ENCODE measurements around the gene PLEKHG7.
"Not testable (repeated sequence)": the region's sequence is repeated elsewhere in the genome, so short reads cannot be mapped to it uniquely, and the experiment has no call there.

The PLEKHG7 gene

DNA sequence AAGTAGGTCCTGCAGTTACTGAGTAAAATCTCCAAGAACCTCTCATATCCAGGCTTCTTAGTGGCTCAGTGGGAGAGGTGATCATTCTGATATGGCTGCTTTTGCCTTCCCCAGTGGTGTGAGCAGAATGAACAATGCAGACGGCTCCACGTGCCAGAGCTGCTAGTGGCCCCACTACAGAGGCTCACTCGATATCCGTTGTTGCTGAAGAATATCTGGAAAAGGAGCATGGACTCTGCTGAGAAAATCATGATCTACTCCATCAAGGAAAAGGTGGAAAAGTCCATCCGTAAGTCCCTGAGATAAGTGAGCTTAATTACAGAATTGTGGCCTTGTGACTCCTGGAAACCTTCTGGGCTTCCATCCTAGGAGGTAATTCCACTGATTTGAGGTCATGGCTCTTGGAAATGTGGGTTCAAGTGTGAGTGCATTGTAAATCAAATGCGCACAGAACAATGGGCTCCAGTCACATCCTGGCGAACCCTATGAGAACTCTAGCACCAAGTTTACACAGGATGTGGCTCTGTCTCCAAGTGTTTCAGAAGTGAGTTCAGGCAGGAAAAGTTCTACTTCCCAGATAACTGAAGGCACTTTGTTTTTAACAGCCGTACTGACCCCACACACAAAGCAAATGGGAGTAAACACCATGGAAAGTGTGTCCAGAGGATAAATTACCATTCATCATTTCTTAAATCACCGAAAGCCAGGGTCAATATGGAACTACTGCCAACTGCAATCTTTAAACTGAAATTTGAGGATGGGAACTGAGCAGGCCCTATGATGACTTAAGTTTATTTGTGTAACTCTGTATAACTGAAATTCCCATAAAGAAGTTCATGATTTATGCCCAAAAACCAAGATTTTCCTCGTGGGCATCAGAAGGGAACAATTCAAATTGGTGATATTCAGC, 51.4 kb downstream of the PLEKHG7 start:
- DNase-seq, result no peak

DNA sequence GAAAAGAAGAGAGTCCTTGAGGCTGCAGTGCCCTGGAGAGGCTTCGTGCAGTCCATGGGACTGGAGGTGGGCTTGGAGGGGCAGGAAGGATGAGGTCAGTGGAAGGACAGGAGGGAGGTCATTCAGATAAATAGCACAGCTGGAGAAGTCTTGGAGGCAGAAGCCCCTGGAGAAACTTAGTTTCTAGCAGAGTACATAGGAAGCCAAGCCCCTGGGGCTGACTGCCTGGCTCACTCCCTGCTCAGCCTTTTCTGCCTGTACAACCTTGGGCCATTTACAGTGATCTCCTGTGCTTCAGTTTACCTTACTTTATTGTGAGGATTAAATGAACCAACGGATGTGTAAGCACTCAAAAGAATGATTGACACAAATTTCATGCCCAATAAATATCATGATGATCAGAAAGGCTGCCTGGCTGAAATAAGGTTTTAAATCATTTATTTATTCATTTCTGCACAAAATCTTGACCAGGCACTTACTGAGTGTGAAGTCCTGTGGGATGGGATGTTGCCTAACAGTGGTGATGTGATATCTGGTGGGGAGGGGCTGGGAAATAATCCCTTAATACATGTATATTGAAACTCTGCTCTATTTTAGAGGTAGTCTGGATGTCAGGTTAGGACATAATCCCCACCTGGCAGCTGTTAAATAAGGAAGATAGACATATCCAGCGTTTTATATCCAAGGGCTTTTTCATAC, 54.3 kb downstream of the PLEKHG7 start:
- DNase-seq, result no peak

DNA sequence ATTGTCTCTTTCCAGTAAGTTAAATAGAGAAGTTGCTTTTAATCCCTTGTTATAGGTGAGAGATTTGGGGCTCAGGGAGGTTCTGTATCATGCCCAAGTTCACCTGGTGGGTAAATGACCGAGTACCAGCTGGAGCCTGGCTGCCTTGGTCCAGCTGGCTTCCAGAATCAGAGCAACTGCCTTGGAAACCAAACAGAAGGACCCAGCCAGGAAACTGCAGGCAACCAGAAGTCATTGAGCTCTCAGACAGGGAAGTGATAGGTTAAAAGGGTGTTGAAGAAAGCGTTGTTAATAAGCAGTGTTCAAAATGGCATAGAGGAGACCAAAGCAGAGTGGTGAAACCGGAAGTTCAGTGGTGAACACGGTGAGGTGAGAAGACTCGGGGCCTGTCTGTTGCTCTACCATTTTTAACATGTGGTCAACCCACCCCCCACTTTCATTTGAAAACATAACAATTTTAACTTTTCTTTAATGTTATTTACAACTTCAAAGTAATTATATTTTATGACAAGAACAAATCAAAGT, 54.9 kb downstream of the PLEKHG7 start:
- DNase-seq, result no peak

DNA sequence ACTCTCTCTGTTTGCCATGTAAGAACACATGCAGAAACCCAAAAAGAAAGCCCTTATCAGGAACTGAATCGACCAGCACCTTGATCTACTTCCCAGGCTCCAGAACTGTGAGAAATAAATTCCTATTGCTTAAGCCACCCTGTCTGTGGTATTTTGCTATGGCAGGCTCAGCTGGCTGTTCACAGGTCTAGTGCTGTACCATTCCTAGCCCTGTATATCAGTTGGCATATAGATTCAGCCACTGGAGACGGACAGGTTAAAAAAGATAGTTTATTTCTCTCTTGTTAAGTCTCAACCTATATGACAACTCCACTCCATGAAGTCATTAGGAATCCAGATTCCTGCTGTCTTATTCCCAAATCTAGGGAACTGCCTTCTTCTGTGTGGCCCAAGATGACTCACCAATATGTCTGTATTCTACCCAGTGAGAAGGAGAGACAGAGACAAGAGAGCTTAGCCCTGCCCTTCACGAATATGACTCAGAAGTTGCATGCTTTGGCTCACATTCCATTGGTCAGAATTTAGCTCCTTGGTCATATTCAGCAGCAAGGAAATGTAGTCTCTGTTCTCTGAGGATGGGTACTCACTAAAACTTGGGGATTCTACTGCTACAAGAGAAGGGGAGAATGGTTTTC, 57.0 kb downstream of the PLEKHG7 start:
- DNase-seq, result no peak

DNA sequence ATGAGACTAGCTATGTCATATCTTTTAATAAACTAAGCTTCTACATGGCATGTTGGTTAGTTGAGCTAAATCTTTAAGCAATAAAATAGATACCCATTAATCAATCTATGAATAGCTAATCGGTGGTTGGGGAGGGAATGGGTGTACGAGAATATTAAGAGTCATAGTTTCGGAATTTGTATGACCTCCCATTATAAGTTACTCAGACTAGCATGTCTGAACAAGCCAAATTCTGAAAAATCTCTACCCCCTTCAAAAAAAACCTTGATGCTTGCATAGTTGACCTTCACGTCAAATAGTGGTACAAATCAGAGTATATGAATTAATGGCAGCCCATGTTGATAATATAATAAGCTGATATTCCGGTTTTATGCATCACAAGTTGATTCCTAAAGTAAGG, 60.0 kb downstream of the PLEKHG7 start:
- no peak for DNase-seq

DNA sequence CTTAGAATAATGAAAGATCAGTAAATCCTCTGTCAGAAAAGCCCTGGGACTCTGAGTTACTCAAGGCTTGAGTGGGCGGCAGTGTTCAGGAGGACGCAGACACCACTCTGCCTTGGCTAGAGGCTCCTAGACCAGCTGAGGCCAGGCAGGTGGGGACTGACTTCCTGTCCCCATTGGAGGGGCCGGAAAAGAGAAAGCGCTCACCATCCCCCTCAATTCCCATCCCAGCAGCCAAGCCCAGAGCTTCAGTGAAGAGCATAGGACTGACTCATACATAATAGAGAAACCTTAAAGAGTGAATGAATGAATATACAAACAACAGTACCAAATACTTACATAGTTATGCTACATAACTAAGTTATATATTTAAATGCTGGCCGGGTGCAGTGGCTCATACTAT, 62.0 kb downstream of the PLEKHG7 start:
- DNase-seq, result no peak

DNA sequence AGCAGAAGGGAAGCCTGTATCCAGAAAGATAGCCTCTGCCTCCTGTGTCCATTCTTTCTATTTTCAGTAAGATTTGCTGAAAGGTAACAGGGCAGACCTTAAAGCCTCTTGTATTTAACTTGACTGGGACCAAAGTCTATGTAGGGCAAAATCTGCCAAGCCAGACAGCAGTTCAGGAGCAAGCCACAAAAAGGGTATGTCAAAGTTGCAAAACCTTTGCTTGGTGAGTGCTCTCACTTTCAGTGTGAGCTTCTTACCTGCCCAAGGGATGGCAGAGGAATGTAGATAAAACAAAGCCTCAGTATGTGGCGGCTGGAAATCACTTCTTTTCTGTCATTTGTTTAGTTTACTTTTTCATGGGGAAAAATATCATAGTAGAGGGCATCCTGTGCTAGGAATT, 63.1 kb downstream of the PLEKHG7 start:
- no peak for DNase-seq

DNA sequence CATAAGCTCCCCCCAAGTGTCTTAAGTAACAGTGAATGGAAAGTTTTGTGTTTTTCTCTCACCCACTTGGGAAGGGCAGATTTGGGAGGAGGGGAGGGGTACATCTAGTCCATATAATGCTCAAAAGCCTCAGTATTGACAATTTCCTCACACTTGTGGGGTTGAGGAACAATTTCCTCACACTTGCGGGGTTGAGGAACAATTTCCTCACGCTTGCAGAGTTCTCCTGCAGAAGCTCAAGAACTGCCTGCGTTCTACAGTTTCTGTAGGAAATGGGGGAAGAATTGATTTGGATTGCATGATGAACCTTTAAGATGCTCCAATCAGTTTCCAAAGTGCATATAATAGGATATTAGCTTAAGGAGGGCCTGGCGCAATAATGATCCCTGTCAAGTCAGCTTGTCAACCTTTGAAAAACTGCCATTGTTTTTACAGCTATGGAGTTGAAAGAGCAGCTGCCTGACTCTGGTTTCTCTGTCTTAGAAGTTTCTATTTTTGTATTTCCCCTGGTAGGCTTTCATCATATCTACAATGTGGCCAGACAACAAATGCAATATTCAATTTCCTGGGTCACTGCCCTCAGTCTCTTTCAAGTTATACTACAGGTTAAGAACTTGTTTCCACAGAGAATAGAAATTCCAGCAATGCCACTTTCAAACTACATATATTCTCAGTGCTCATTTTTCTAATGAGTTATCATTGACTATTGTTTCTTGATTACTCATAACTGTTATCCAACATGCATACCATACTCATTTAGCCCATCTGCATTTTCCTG, 66.5 kb downstream of the PLEKHG7 start:
- peak in 1 of 6 experiments; percentile 16 for DNase-seq

DNA sequence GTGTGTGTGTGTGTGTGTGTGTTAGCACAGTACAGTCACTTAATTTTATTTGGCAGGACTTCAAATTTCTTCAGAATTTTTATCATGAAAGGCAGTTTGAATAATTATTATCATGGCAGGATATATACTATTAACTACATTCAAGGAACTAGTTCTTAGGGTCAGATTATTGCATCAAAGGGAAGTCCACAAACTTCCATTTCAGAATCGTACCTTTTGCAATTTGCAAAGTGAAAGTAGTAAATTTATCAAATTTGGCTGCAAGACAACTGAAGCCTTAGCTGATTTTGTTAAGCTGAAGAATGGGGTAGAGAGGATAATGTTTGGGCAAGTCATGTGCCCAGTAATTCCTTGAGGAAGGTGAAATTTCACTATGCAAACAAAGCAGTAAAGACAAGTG, 68.2 kb downstream of the PLEKHG7 start:
- no peak for DNase-seq

DNA sequence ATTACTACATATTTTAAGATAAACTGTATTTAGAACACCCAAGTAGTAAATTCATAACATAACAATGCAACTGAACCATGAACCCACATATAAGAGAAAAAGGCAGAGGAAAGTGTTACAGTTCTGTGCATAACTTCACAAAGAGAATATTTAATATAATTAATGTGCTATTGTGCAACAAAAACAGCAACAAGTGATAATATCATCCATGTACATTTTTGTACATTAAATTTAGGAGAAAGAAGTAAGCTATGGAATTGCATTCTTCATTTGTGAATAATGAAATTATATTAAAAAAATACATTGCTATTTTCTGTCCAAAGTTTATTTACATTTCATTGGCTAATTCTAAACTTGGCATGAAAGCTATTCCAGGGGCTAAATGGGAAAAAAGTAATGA, 72.6 kb downstream of the PLEKHG7 start:
- DNase-seq, result no peak

DNA sequence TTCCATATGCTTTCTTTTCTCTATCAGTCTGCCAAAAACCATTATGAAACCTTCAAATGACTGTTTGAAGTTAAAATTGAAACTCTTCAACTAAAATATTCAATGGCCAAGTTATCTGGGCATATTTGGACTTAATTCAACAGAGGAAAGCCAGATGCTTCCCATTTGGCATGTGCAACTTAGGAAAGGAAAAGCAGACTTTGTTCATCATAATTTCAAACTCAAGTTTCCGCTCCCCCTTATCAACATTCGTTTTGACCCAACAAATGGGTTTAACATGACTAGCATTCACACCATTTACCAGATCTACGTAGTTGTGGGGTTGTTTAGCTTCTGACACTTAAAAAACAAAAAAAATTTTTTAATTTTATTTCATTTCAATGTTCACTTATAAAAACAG, 75.7 kb downstream of the PLEKHG7 start:
- no peak for DNase-seq

DNA sequence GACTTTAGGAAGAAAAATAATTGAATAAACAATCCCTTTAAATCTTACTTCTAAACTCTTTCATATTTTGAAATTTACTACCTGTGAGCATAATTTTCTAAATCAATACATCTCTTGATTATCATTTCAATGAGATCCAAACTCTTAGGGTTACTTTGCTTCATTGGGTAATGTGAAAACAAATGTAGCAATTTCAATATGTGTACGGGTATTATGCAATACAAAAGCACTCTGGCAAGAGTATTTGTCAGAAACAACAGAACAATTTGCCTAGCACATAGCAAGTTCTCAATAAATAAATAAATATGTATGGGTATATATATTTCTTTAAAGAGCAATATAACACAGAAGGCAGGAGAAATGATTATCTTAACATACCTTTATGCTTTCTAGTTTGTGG, 77.1 kb downstream of the PLEKHG7 start:
- DNase-seq, result no peak

DNA sequence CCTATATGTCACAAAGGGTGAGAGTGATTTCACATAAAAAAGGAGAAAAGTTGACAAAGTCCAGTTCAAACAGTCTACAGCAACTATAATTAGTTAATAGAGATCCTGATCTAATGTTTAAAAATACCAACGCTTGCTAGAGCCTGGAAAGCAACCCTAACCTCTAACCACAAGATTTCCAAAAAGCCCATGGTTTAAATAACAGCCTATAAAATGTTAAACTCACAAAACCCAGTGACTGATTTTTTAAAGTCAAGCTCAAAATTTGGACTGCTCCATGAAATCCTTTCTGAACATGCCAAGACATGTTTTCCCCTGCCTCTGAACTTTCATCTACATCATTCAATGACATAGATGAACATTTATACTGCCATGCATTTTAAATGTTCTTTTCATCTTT, 81.6 kb downstream of the PLEKHG7 start:
- DNase-seq, result no peak

DNA sequence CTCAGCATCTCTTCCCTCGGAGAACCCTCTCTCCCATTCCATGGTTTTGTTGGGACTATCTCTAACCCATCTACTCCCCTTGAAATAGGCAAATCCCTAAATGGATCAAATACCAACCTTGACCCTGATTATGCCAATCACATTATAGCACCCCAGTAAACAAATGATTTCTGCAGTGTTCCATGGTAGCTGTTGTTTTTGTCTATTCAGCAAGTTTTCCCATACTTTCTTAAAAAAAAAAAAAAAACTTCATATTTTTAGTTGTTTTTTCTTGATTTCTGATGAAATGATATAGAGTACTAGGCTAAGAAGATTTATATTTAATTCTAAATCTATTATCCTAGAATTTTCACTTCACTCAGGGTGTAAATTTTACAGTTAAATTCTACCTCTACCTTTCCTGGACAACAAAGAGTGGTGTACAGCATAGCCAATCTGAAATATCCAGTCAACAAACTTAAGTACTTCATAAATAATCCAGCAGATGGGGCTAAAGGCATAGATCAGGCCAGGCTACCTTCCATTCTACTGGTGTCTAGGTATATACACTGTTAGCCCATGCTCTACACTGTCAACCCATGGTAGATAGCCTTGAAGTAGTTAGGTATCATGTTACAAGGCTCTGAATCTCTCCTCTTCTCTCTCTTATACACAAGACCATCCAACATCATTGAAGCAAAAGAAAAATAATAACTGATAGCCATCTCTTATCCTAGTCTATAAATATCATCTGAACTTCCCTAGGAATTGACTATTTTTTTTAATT, 82.2 kb downstream of the PLEKHG7 start:
- peak in 4 of 6 experiments; percentile 16 to 73 (median 63) for DNase-seq

DNA sequence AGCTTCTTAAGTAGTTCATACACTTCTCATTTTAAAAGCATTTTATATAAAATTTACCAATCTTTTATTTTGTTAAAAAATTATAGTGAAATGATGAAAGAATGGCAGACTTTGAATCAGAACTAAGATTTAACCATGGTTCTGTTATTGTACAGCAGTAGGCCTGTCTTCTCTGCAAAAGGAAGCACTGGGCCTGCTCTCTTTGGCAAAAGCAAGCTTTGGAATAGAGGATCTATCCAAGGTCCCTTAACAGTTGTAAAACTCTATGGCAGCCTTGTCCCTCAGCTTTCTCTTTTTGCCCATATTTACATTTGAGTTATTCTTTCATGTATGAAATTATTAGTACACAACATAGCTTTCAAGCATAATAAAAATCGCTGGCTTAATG, 82.8 kb downstream of the PLEKHG7 start:
- no peak for DNase-seq

DNA sequence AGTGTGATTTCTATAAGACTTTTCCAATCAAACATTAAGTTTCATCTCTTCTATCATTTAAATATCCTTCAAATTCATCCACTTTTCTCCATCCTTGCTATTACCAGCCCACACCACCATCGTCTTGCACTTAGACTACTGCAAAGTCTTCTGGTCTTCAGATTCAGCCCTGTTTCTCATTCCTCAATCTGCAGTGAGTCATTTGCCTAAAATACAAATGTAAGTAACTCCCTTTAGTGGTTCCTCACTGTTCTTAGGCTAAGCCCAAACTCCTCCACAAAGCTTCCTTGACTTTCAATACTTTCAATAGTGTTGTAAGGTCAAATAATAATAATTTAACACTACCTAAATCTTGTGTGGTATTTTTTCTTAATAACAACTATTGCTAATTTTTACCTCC, 83.3 kb downstream of the PLEKHG7 start:
- no peak for DNase-seq

DNA sequence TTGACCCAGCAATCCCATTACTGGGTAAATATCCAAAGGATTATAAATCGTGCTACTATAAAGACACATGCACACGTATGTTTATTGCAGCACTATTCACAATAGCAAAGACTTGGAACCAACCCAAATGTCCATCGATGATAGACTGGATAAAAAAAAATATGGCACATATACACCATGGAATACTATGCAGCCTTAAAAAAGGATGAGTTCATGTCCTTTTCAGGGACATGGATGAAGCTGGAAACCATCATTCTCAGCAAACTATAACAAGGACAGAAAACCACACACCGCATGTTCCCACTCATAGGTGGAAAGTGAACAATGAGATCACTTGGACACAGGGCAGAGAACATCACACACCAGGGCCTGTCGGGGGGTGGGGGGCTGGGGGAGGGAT, 91.6 kb downstream of the PLEKHG7 start:
- not testable (repeated sequence) for DNase-seq

DNA sequence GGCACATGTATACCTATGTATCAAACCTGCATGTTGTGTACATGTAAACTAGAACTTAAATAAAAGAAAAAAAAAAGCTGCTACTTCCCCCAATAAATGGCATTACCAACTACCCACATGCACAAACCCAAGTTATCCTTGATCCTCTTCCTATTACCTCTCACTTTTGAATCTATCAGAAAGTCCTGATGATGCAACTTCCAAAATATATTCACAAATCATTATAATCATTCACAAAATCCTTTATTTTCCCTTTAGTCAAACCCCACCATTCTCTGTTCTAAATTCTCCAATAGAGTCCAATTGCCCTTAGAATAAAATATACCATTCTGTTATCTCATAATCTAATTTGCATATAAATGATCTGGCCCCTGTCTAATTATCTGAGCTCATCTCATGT, 92.0 kb downstream of the PLEKHG7 start:
- no peak for DNase-seq

DNA sequence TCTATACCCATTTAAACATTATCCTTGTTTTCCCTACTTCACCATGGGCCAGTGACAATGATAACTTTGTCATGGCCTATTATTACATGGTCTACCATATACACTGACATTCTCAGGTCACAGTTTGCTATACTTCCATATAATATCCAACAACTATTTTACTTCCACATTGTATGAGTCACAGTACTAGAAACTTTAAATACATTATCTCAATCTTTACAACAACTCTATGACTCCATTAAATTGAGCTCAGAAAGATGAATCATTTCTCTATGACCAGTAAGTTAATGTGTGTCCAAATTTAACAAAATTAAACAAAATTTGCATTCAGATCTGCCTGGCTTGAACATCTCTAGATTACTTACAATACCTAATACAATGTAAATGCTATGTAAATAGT, 93.9 kb downstream of the PLEKHG7 start:
- DNase-seq, result no peak

DNA sequence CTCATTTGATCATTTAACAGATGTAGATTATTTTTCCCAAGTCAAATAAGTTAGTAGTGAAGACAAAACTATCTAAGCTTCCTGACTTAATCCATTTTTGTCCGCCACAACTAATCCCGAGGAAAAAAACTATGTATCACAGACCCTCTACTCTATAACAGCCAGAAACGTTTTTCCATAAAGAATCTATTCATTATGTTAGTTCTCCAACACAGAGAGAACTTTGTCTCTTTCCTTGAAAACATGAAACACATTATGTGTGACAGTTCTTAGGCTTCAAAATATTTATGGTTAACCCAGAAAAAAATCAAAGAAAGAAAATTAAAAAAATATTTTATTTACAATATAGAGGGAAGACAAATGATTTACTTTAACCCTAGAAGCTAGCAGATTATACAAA, 100.1 kb downstream of the PLEKHG7 start:
- no peak for DNase-seq

DNA sequence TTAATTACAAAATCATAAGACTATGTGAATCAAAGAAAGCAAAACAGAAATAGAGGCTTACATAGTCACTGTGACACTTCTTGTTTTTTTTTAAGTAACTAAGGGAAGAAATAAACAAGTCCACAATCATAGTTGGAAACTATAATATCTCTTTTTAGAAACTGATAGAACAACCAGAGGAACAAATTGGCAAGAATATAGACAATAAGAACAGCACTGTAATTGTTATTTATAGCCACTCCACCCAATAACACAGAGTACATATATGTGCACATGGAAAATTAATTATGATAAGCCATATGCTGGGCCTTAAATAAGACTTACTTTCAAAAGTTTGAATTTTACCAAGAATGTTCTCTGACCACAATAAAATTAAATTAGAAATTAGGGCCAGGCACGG, 101.1 kb downstream of the PLEKHG7 start:
- DNase-seq, result no peak

DNA sequence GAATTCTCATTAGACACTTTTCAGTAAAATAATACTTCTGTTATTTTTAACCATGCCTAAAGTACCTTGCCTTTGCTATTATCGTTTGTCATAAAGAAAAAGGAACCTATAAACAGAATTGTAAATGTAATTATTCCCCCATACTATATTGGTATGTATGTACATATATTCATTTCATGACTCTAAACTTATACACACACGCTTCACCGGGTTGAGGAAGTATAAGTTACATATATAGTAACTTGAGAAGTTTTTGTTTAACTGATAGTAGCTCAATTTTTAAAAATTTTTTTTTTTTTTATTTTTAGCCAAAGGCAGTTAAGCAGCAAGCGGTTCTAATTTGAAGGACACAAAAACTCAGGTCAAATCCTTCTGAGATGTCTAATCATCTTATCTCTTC, 107.6 kb downstream of the PLEKHG7 start:
- DNase-seq, result no peak

All from stimulated activated naive CD4-positive, alpha-beta T cell (primary cell).